SK-MEL-5 (cell line): ENCODE results near the gene ITGA2. TPM values are rescaled to one million over a fixed set of nuclear protein-coding genes. Genes with fewer than 3 reads are reported as not detected.

Source experiments
- DNase-seq: peaks from one replicate; pipeline ENCODE4 v3.0.0-alpha.2; 2016; ENCODE audit warnings: low read depth, low spot score
- in situ Hi-C: cut with HindIII; loops from 2 replicates; pipeline ENCODE4 v1.10.0; 2016; ENCODE audit warnings: low sequenced_read_pairs, high pct_unique_total_duplicates, low pct_unique_long_range_greater_than_20kb
- total RNA-seq: library from RNA; depleted of rRNA; stranded (reverse); fragments of >200 nt; shearing (Covaris generic); gene quantifications from 2 replicates; pipeline ENCODE4 v1.2.3, GENCODE V29; 2014

ITGA2 gene
- total RNA-seq, 1 experiment from 2014 or later, result 7.0 TPM

GRCh38 chr5:53034832-53035231, 45.7 kb downstream of the ITGA2 start:
- in situ Hi-C loops, result no loop called here
- DNase-seq, result no peak

- in situ Hi-C loops, result no loop called here
- DNase-seq, result peak; percentile 63
Observed at GRCh38 chr5:53035868-53036381, 46.8 kb downstream of the ITGA2 start.

GRCh38 chr5:53037141-53037859, 48.1 kb downstream of the ITGA2 start:
- DNase-seq, result peak; percentile 33
- in situ Hi-C loops, result no loop called here

GRCh38 chr5:53038196-53038847, 49.2 kb downstream of the ITGA2 start:
- DNase-seq, result no peak
- in situ Hi-C loops, result no loop called here

GRCh38 chr5:53039855-53040254, 50.7 kb downstream of the ITGA2 start:
- in situ Hi-C loops, result no loop called here
- DNase-seq, result no peak

- DNase-seq, result no peak
- in situ Hi-C loops, result no loop called here
Observed at GRCh38 chr5:53041071-53041692, 52.0 kb downstream of the ITGA2 start.

- DNase-seq, result no peak
- in situ Hi-C loops, result no loop called here
Observed at GRCh38 chr5:53041740-53042139, 52.6 kb downstream of the ITGA2 start.

GRCh38 chr5:53045263-53045662, 56.1 kb downstream of the ITGA2 start:
- in situ Hi-C loops, result no loop called here
- no peak for DNase-seq

- in situ Hi-C loops, result no loop called here
- no peak for DNase-seq
Observed at GRCh38 chr5:53048248-53048647, 59.1 kb downstream of the ITGA2 start.

GRCh38 chr5:53052499-53052898, 63.3 kb downstream of the ITGA2 start:
- no peak for DNase-seq
- in situ Hi-C loops, result no loop called here

- DNase-seq, result no peak
- in situ Hi-C loops, result no loop called here
Observed at GRCh38 chr5:53053364-53053763, 64.2 kb downstream of the ITGA2 start.

GRCh38 chr5:53055365-53055764, 66.2 kb downstream of the ITGA2 start:
- no peak for DNase-seq
- in situ Hi-C loops, result no loop called here

- in situ Hi-C loops, result no loop called here
- no peak for DNase-seq
Observed at GRCh38 chr5:53059281-53059680, 70.1 kb downstream of the ITGA2 start.

GRCh38 chr5:53063176-53063575, 74.0 kb downstream of the ITGA2 start:
- no peak for DNase-seq
- in situ Hi-C loops, result no loop called here

GRCh38 chr5:53063791-53064190, 74.6 kb downstream of the ITGA2 start:
- in situ Hi-C loops, result no loop called here
- no peak for DNase-seq

GRCh38 chr5:53066088-53066487, 76.9 kb downstream of the ITGA2 start:
- in situ Hi-C loops, result no loop called here

GRCh38 chr5:53067641-53068040, 78.5 kb downstream of the ITGA2 start:
- DNase-seq, result no peak
- in situ Hi-C loops, result no loop called here

More at GRCh38 chr5:53066088-53066487, 76.9 kb downstream of the ITGA2 start:
- DNase-seq, result no peak

- in situ Hi-C loops, result no loop called here
- DNase-seq, result no peak
Observed at GRCh38 chr5:53068291-53068836, 79.2 kb downstream of the ITGA2 start.
